ENCODE results near the gene NRIP1.

NRIP1 gene

DNA sequence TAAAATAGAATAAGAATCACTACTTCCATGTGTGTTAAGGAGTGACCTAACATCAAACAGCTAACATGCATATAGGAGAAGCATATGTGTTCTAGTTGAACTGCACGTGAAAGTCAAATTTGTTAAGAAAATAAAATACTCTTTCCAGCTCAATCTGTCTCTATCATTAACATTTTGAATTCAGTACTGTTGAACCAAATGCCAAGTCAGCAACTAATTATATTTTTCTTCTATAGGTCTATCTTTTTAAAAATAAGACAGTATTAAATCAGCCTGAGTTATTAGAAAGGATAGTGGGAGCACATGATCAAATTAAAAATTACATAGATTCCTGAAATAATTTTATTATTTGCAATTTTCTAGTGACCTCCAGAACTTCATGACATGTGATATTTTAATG lies 141.8 kb downstream of the NRIP1 start:
- TF ChIP-seq TAF1 (IDR thresholded peaks at IDR 0.05; ENCODE audit: low read depth) (no peak), RAD21 (IDR thresholded peaks at IDR 0.05; ENCODE audit: low read depth) (no peak), EGR1 (IDR thresholded peaks at IDR 0.05) (no peak), FOXM1 (IDR thresholded peaks at IDR 0.05; ENCODE audit: borderline replicate concordance, low read depth) (no peak), TCF12 (IDR thresholded peaks at IDR 0.05; ENCODE audit: low read depth) (no peak)

DNA sequence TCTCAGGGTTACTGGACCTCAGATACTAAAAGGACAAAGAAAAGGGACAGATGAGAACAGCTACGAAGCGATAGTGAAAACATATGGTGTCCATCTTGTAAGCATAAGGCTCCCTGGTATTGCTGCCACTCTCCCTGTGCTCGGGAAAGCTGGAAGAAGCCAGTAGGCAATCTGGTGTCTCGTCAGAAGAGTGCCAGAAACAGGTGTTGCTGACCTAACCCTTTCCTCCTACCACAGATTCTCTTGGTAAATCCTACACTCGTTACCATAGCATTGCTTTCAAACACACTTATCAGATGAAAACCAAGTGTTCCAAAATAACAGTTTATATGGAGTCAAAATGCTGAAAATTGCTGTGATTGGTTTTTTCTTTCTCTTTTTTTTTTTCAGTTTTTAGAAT lies 146.3 kb downstream of the NRIP1 start:
- TF ChIP-seq, protein P1, sequence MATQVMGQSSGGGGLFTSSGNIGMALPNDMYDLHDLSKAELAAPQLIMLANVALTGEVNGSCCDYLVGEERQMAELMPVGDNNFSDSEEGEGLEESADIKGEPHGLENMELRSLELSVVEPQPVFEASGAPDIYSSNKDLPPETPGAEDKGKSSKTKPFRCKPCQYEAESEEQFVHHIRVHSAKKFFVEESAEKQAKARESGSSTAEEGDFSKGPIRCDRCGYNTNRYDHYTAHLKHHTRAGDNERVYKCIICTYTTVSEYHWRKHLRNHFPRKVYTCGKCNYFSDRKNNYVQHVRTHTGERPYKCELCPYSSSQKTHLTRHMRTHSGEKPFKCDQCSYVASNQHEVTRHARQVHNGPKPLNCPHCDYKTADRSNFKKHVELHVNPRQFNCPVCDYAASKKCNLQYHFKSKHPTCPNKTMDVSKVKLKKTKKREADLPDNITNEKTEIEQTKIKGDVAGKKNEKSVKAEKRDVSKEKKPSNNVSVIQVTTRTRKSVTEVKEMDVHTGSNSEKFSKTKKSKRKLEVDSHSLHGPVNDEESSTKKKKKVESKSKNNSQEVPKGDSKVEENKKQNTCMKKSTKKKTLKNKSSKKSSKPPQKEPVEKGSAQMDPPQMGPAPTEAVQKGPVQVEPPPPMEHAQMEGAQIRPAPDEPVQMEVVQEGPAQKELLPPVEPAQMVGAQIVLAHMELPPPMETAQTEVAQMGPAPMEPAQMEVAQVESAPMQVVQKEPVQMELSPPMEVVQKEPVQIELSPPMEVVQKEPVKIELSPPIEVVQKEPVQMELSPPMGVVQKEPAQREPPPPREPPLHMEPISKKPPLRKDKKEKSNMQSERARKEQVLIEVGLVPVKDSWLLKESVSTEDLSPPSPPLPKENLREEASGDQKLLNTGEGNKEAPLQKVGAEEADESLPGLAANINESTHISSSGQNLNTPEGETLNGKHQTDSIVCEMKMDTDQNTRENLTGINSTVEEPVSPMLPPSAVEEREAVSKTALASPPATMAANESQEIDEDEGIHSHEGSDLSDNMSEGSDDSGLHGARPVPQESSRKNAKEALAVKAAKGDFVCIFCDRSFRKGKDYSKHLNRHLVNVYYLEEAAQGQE (IDR thresholded peaks at IDR 0.05; ENCODE audit: low read depth), result no peak
- TF ChIP-seq, protein P2, sequence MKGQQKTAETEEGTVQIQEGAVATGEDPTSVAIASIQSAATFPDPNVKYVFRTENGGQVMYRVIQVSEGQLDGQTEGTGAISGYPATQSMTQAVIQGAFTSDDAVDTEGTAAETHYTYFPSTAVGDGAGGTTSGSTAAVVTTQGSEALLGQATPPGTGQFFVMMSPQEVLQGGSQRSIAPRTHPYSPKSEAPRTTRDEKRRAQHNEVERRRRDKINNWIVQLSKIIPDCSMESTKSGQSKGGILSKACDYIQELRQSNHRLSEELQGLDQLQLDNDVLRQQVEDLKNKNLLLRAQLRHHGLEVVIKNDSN (IDR thresholded peaks at IDR 0.05), result no peak
- TF ChIP-seq CEBPB (IDR thresholded peaks at IDR 0.05) (no peak), TCF12 (IDR thresholded peaks at IDR 0.05; ENCODE audit: low read depth) (no peak), CREB1 (IDR thresholded peaks at IDR 0.05; ENCODE audit: low read depth) (no peak), FOXM1 (IDR thresholded peaks at IDR 0.05; ENCODE audit: borderline replicate concordance, low read depth) (no peak), NFIC (IDR thresholded peaks at IDR 0.05) (no peak), RAD21 (IDR thresholded peaks at IDR 0.05; ENCODE audit: low read depth) (no peak)
- TF ChIP-seq, protein P3, sequence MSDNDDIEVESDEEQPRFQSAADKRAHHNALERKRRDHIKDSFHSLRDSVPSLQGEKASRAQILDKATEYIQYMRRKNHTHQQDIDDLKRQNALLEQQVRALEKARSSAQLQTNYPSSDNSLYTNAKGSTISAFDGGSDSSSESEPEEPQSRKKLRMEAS (IDR thresholded peaks at IDR 0.05), result no peak

DNA sequence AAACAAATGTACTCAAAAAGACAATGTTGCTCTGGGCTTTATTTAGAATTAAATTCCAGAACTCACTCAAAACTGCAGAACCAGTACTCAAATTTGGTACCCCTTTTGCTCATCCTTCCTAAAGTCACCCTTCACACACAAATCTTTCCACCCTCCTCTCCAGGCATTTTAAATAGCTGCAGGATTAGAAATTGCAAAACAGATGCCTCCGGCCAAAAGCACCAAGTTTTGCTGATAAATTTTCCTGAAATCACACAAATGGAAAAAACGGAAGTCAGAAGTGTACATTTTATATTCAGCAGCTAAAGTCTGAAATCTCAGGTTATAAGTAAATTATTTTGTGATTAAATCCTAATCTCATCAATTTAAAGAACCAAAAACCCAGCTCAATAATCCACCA lies 147.0 kb downstream of the NRIP1 start:
- TF ChIP-seq EP300 (IDR thresholded peaks at IDR 0.05; ENCODE audit: borderline replicate concordance), result no peak
- TF ChIP-seq EGR1 (IDR thresholded peaks at IDR 0.05), result no peak
- TF ChIP-seq, protein P3 (IDR thresholded peaks at IDR 0.05), result no peak
- TF ChIP-seq FOXM1 (IDR thresholded peaks at IDR 0.05; ENCODE audit: borderline replicate concordance, low read depth), result no peak
- TF ChIP-seq TEAD4 (IDR thresholded peaks at IDR 0.05), result no peak
- TF ChIP-seq CEBPB (IDR thresholded peaks at IDR 0.05), result no peak
- TF ChIP-seq RAD21 (IDR thresholded peaks at IDR 0.05; ENCODE audit: low read depth), result no peak
- TF ChIP-seq ZBTB7A (IDR thresholded peaks at IDR 0.05; ENCODE audit: low read depth), result no peak
- TF ChIP-seq NFIC (IDR thresholded peaks at IDR 0.05), result no peak
- TF ChIP-seq, protein P2 (IDR thresholded peaks at IDR 0.05), result no peak
- TF ChIP-seq TAF1 (IDR thresholded peaks at IDR 0.05; ENCODE audit: low read depth), result no peak
- TF ChIP-seq YY1 (IDR thresholded peaks at IDR 0.05; ENCODE audit: low read depth), result no peak
- TF ChIP-seq, protein P1 (IDR thresholded peaks at IDR 0.05; ENCODE audit: low read depth), result no peak
- no peak for TF ChIP-seq CREB1 (IDR thresholded peaks at IDR 0.05; ENCODE audit: low read depth)
- TF ChIP-seq TCF12 (IDR thresholded peaks at IDR 0.05; ENCODE audit: low read depth), result no peak

DNA sequence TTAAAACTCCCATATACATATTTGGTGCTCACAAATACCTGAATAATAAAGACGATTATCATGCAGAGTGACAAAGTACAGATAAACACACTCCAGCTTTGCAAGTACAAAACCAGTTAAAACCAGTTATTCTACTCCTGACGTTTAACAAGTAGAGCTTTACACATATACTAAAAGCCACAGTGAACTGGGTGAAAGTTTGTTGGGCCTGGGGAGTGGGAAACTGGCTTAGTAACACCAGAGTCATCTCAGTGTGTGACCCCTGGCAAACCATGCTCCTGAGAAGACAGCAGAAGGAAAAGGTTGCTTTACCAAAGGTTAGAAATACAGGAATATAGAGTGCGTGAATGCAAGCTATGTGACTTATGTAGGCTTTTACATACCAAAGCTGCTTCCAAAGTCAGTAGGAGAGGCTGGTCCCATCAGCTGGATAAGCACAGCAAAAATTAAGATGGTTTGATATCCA lies 148.1 kb downstream of the NRIP1 start:
- TF ChIP-seq CREB1 (IDR thresholded peaks at IDR 0.05; ENCODE audit: low read depth) (no peak), FOXM1 (IDR thresholded peaks at IDR 0.05; ENCODE audit: borderline replicate concordance, low read depth) (no peak), NFIC (IDR thresholded peaks at IDR 0.05) (no peak), TAF1 (IDR thresholded peaks at IDR 0.05; ENCODE audit: low read depth) (no peak), CEBPB (IDR thresholded peaks at IDR 0.05) (no peak), ZBTB7A (IDR thresholded peaks at IDR 0.05; ENCODE audit: low read depth) (no peak), EP300 (IDR thresholded peaks at IDR 0.05; ENCODE audit: borderline replicate concordance) (no peak), TCF12 (IDR thresholded peaks at IDR 0.05; ENCODE audit: low read depth) (no peak), TEAD4 (IDR thresholded peaks at IDR 0.05) (no peak), EGR1 (IDR thresholded peaks at IDR 0.05) (no peak), RAD21 (IDR thresholded peaks at IDR 0.05; ENCODE audit: low read depth) (no peak), YY1 (IDR thresholded peaks at IDR 0.05; ENCODE audit: low read depth) (no peak)
- TF ChIP-seq, protein P2 (IDR thresholded peaks at IDR 0.05), result no peak
- TF ChIP-seq, protein P3 (IDR thresholded peaks at IDR 0.05), result no peak
- TF ChIP-seq, protein P1 (IDR thresholded peaks at IDR 0.05; ENCODE audit: low read depth), result no peak
